Fibroblast of lung (primary cell): Measurements from ENCODE around the gene UGP2.

Experiments used
- CTCF ChIP-seq, 2 donors: IDR thresholded peaks in 1 of 2; conservative IDR thresholded peaks in 1 of 2; 1 replicate in 1 of 2; 2 replicates in 1 of 2; pipeline ENCODE4 v1.5.1; 2011 to 2012; ENCODE audit warnings: low read length in 2 of 2, control low read depth in 1 of 2, inconsistent platforms in 1 of 2, low read depth in 1 of 2, mild to moderate bottlenecking in 1 of 2
- EZH2 ChIP-seq: IDR thresholded peaks from 2 replicates; pipeline ENCODE4 v1.5.1; 2012; ENCODE audit warnings: low read length, control low read depth, mild to moderate bottlenecking; ENCODE audit errors: missing control alignments

- TF ChIP-seq CTCF (conservative IDR thresholded peaks at IDR 0.05 in 1 of 2, IDR thresholded peaks at IDR 0.05 in 1 of 2; ENCODE audit: low read depth in 1 of 2, low read length in 2 of 2) (no peak), EZH2 (no peak)
These were observed 33.4 kb downstream of the UGP2 start for GRCh38 chr2:63875131-63875527.
